Naive thymus-derived CD8-positive, alpha-beta T cell (primary cell): Measurements from ENCODE around the gene CPNE2. TPM values are rescaled to one million over a fixed set of nuclear protein-coding genes. Genes with fewer than 3 reads are reported as not detected.

Source experiments
- ATAC-seq, 2 donors: fragments of 150-1000 bp; cut with Tn5 transposase in 1 of 2; sonication (Bioruptor Pico), chemical (Tn5 transposase) in 1 of 2; 1 replicate in 1 of 2; 2 replicates in 1 of 2; pipeline ENCODE4 v1.10.0; 2021; ENCODE audit warnings: mild to moderate bottlenecking in 2 of 2, moderate library complexity in 2 of 2
- POLR2A ChIA-PET: fragments of 350-600 bp; sonication (Branson Sonifier 250); formaldehyde crosslinking; loops from one replicate; lab custom pipeline; 2021; ENCODE audit warnings: antibody characterized with exemption; lab: Charles Lee
- DNase-seq, 10 donors: peaks; one replicate each; pipeline versions ENCODE4 v3.0.0 to v3.0.0-alpha.2; 2020 to 2022
- H3K27ac Mint-ChIP-seq, 10 donors: one replicate each; pipeline ENCODE4 v1.8.0; 2020 to 2022; ENCODE audit warnings: mild to moderate bottlenecking in 10 of 10, mixed read lengths in 10 of 10, moderate library complexity in 4 of 10, inconsistent platforms in 1 of 10
- H3K27me3 Mint-ChIP-seq, 5 donors: one replicate each; pipeline ENCODE4 v1.8.0; 2021 to 2022; ENCODE audit warnings: mixed read lengths in 5 of 5
- H3K36me3 Mint-ChIP-seq, 3 donors: one replicate each; pipeline ENCODE4 v1.8.0; 2020 to 2022; ENCODE audit warnings: mixed read lengths in 3 of 3, mild to moderate bottlenecking in 2 of 3, inconsistent platforms in 1 of 3
- H3K4me1 Mint-ChIP-seq, 4 donors: one replicate each; pipeline ENCODE4 v1.8.0; 2021 to 2022; ENCODE audit warnings: mixed read lengths in 4 of 4
- H3K4me3 Mint-ChIP-seq, 10 donors: one replicate each; pipeline ENCODE4 v1.8.0; 2020 to 2022; ENCODE audit warnings: mild to moderate bottlenecking in 10 of 10, mixed read lengths in 10 of 10, moderate library complexity in 6 of 10, inconsistent platforms in 1 of 10
- H3K9me3 Mint-ChIP-seq, 9 donors: one replicate each; pipeline ENCODE4 v1.8.0; 2020 to 2022; ENCODE audit warnings: mixed read lengths in 9 of 9, mild to moderate bottlenecking in 3 of 9, inconsistent platforms in 1 of 9, moderate library complexity in 1 of 9
- polyA plus RNA-seq, 3 donors: library from polyadenylated mRNA; unstranded; fragments of 300-500 nt; fragmentation: Illumina TruSeq; gene quantifications; one replicate each; pipeline ENCODE4 v1.2.3, GENCODE V29; 2021
- total RNA-seq, 8 experiments: library from RNA in 2 of 8; stranded (reverse) in 2 of 8; gene quantifications; one replicate each; pipeline ENCODE4 v1.2.3 and lab custom pipeline; 2021 to 2026

Gene CPNE2
- total and polyA plus RNA-seq, 5 experiments from 2014 or later: 9.6 to 60.4 (median 26.8) TPM

DNA sequence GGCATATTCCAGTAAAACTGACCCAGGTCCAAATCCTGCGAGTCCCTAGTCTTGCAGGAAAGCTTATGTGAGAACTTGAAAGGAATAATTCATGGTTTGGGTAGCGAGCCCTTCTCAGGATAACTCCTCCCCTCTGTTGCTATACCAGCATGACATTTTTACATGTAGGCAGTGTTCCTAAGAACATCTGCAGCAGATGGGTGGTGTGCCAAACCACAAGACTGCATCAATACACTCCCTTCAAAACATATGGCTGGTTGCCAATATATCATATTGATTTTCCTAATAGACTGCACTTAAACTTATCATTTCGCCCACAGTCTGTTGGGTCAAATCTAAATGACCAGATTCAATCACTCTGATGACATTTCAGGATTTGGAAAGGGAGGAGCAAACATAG is 73.6 kb downstream of the CPNE2 start:
- POLR2A ChIA-PET: no interaction called here
- no peak overlapping the region for H3K27ac Mint-ChIP-seq
- H3K4me1 Mint-ChIP-seq: peaks cover 3 to 22% (median 11%) of the 10 kb centered on the region in 4 donors
- ATAC-seq: no peak
- peaks cover 5 to 79% (median 23%) of the 10 kb centered on the region in 3 donors for H3K36me3 Mint-ChIP-seq
- no peak overlapping the region for H3K4me3 Mint-ChIP-seq
- H3K27me3 Mint-ChIP-seq: no peaks in the 10 kb centered on the region
- DNase-seq: no peak
- H3K9me3 Mint-ChIP-seq: no peaks in the 10 kb centered on the region

DNA sequence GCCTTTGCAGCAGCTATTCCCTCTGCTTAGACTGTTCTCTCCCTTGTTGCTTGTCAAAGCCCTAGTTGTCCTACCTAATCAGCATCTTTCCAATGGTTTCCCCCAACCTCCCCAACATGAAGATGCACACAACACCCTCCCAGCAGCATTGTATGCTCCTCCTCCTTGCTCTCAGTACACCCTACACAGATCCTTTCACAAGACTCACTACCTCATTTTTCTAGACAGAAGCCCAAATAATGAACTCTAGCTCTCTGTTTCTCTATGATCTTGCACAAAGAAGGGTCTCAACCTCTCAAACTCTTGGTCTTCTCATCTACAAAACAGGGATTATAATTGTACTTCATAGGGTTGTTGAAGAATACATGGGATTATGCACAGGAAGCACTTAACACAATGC is 74.1 kb downstream of the CPNE2 start:
- no peaks in the 10 kb centered on the region for H3K27me3 Mint-ChIP-seq
- no peak for ATAC-seq
- peaks cover 5 to 80% (median 28%) of the 10 kb centered on the region in 3 donors for H3K36me3 Mint-ChIP-seq
- POLR2A ChIA-PET: interaction anchor here (0.6 kb wide), 1 partner anchor 164 kb away, joined by 5 read pairs; no protein-coding TSS in a partner anchor
- no peak overlapping the region for H3K4me3 Mint-ChIP-seq
- peaks cover 6 to 22% (median 11%) of the 10 kb centered on the region in 4 donors for H3K4me1 Mint-ChIP-seq
- peak overlapping the region in 1 of 10 donors; percentile 52 for H3K27ac Mint-ChIP-seq
- no peaks in the 10 kb centered on the region for H3K9me3 Mint-ChIP-seq
- no peak for DNase-seq

DNA sequence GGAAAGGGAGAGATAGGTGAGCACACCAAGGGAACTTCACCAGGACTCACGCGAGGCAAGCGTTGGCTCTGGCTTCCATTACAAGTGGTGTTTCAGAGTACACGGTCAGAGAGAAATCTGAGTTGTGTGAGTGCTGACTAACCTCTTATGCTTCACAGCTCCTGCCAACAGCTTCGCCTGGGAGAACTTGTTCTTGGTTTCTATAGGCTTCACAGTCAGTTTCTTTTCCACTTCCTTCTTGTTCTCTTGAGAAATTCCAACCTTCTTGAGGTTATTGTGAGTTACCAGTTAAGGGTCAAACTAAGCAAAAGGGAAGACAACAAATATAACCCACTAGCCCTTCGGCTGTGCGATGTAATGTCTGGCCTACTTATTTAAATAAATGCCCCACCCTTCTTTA is 74.6 kb downstream of the CPNE2 start:
- H3K27ac Mint-ChIP-seq: no peak overlapping the region
- H3K9me3 Mint-ChIP-seq: no peaks in the 10 kb centered on the region
- H3K27me3 Mint-ChIP-seq: no peaks in the 10 kb centered on the region
- H3K4me3 Mint-ChIP-seq: no peak overlapping the region
- POLR2A ChIA-PET: interaction anchor here (0.6 kb wide), 1 partner anchor 164 kb away, joined by 5 read pairs; no protein-coding TSS in a partner anchor
- no peak for ATAC-seq
- peaks cover 5 to 81% (median 28%) of the 10 kb centered on the region in 3 donors for H3K36me3 Mint-ChIP-seq
- DNase-seq: no peak
- H3K4me1 Mint-ChIP-seq: peaks cover 8 to 22% (median 11%) of the 10 kb centered on the region in 4 donors

DNA sequence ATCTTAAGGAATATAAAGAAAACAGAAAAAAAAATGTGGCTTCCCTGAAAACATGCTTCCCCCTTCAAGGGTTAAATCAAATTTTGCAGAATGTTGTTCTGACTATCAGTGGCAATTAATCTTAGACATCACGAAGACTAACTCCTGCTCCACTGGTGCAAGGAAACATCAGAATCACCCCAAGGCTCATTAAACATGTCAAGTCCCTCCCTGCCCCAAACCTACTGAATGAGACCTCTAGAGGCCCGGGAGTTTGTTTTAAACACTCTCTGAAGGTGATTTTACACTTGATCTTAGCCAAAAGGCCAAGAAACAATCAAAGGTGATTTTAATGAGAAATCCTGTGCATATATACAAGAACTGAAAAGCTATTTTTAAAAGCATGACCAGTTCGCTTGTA is 75.2 kb downstream of the CPNE2 start:
- Mint-ChIP-seq H3K4me1 (peaks cover 8 to 22% (median 11%) of the 10 kb centered on the region in 4 donors), H3K27me3 (no peaks in the 10 kb centered on the region), H3K27ac (peak overlapping the region in 3 of 10 donors; percentile 4 to 13 (median 5)), H3K9me3 (no peaks in the 10 kb centered on the region), H3K4me3 (no peak overlapping the region), H3K36me3 (peaks cover 5 to 81% (median 28%) of the 10 kb centered on the region in 3 donors)
- no peak for ATAC-seq
- POLR2A ChIA-PET: no interaction called here
- DNase-seq: no peak

DNA sequence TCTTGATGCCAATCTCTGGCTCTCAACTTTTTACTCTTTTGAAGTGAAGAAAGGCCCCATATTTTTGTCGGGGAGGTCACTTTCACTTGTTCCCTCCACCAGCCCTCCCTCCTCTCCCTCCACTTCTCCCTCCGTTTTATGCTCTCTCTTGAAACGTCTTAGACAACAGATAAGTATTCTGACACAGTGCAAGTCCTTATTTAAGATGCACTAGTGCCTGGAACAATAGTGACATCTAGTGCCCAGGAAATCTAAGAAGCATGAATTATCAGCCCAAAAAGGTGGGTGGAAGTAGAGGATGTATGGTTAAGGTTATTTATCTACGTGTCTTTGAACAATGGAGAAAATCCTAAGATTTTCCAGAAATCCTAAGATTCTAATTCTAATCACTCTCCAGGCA is 75.6 kb downstream of the CPNE2 start:
- POLR2A ChIA-PET: interaction anchor here (0.6 to 1.2 kb wide), 2 partner anchors 84 to 90 kb away, joined by 3 to 4 read pairs; no protein-coding TSS in a partner anchor
- peak in 6 of 10 donors; percentile 33 to 74 (median 58) for DNase-seq
- Mint-ChIP-seq H3K4me1 (peaks cover 8 to 22% (median 11%) of the 10 kb centered on the region in 4 donors), H3K9me3 (no peaks in the 10 kb centered on the region), H3K27me3 (no peaks in the 10 kb centered on the region), H3K4me3 (no peak overlapping the region), H3K36me3 (peaks cover 5 to 81% (median 28%) of the 10 kb centered on the region in 3 donors), H3K27ac (peak overlapping the region in 2 of 10 donors; percentile 5 to 13)
- peak; percentile 97 for ATAC-seq

DNA sequence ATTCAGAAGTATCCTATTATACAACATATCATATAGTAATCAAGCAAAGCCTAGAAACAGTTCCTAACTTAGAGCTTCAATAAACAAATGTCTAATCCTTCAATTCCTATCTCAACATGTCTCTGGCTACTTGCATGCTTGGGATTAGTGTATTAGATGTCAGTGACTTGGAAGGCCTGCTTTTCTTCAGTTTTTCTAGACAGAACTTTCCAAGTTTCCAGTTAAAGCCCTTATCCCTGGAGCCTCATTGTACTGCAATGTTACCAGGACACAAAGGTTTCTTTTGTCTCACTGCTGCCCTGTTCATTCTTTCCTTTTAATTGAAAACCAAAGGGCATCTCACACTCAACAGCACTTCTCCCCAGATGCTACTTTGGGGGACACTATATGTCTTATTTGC is 76.9 kb downstream of the CPNE2 start:
- POLR2A ChIA-PET: interaction anchor here (0.7 to 1.2 kb wide), 4 partner anchors 17 to 85 kb away, joined by 3 to 6 read pairs (median 4); partner anchors contain the start of genes PSME3IP1 and RSPRY1
- peaks cover 2 to 78% (median 21%) of the 10 kb centered on the region in 3 donors for H3K36me3 Mint-ChIP-seq
- no peak overlapping the region for H3K27ac Mint-ChIP-seq
- no peaks in the 10 kb centered on the region for H3K9me3 Mint-ChIP-seq
- ATAC-seq (no peak), DNase-seq (no peak)
- no peak overlapping the region for H3K4me3 Mint-ChIP-seq
- H3K27me3 Mint-ChIP-seq: no peaks in the 10 kb centered on the region
- H3K4me1 Mint-ChIP-seq: peaks cover 8 to 21% (median 12%) of the 10 kb centered on the region in 4 donors

DNA sequence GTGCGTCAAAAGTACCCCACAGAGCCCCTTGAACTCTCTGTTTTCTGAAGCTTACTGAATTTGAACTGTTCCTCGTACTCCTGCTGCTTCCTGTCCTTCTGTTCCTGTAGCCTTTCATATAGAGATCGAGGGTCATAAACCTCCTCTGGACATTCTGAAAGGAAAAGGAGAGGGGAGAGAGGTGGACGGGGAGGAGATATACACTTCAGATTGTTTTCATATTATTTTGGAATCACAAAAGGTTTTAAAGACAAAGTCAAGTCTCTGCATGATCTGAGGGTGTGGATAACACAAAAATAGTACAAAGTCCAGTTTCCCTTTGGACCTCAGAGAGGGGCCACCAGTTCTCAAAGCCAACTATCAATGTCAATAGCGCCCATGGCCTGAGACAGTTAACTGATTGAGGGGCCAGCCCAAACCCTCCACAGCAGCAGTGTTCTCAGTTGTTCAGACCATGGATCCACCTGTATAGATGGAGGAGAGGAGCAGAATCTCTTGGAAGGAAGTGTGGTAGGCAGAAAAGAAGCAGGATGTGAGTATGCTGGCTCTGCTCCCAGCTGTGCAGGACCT is 80.4 kb downstream of the CPNE2 start:
- no peaks in the 10 kb centered on the region for H3K27me3 Mint-ChIP-seq
- H3K27ac Mint-ChIP-seq: no peak overlapping the region
- H3K9me3 Mint-ChIP-seq: no peaks in the 10 kb centered on the region
- no peak for ATAC-seq
- POLR2A ChIA-PET: interaction anchor here (1.3 to 2.2 kb wide), 2 partner anchors 13 to 206 kb away, joined by 3 to 4 read pairs; partner anchors contain the start of genes PSME3IP1 and RSPRY1
- no peak overlapping the region for H3K4me3 Mint-ChIP-seq
- peaks cover 4 to 12% (median 8%) of the 10 kb centered on the region in 4 donors for H3K4me1 Mint-ChIP-seq
- H3K36me3 Mint-ChIP-seq: peaks cover 0 to 65% (median 12%) of the 10 kb centered on the region in 3 donors
- no peak for DNase-seq

DNA sequence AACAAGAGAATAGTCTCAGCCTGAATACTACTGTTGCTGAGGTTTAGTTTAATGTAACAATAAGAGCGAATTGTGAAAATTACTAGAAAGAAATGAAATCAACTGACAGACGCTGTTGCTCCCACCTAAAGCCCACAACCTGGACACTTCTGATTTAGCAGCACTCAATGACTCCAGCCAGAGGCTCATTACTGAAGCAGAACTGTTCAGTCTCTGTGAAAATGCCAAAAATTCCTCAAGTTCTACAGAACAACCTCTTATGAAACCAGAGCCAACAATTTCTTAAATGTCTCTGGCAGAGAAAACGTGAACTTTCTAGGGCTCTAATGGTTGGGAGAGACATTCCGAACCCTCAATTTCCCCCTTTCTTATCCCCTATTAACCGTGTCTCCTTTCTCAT is 83.5 kb downstream of the CPNE2 start:
- Mint-ChIP-seq H3K27ac (no peak overlapping the region), H3K36me3 (peaks cover 0 to 44% (median 10%) of the 10 kb centered on the region in 3 donors), H3K4me1 (peaks cover 4 to 13% (median 10%) of the 10 kb centered on the region in 4 donors), H3K27me3 (no peaks in the 10 kb centered on the region), H3K9me3 (no peaks in the 10 kb centered on the region), H3K4me3 (no peak overlapping the region)
- no peak for ATAC-seq
- POLR2A ChIA-PET: interaction anchor here (1.3 kb wide), 1 partner anchor 10 kb away, joined by 4 read pairs; the partner anchor contains the start of genes PSME3IP1 and RSPRY1
- DNase-seq: no peak

DNA sequence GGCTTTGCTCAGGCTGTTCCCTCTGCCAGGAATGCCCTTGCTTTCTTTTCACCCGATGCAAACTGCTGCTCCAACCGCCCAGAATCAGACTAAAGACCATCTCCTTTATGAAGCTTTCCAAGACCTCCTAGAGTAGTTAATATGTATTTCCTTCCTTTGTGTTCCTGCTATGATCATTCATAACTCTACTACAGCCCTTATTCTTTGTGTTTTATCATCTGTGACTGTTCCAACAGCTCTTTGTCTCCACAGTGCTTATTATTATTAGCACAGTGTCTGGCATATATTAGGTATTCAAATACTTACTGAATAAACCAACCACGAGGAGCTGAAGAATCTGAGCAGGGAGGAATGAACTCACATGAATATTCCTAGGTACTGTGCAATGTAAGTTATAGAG is 85.8 kb downstream of the CPNE2 start:
- Mint-ChIP-seq H3K4me1 (peaks cover 13 to 25% (median 17%) of the 10 kb centered on the region in 4 donors), H3K27me3 (no peaks in the 10 kb centered on the region), H3K4me3 (no peak overlapping the region), H3K9me3 (no peaks in the 10 kb centered on the region), H3K36me3 (peaks cover 0 to 21% (median 5%) of the 10 kb centered on the region in 3 donors), H3K27ac (peak overlapping the region in 3 of 10 donors; percentile 4 to 69 (median 45))
- DNase-seq (no peak), ATAC-seq (no peak)
- POLR2A ChIA-PET: interaction anchor here (0.6 kb wide), 1 partner anchor 244 kb away, joined by 3 read pairs; no protein-coding TSS in a partner anchor

DNA sequence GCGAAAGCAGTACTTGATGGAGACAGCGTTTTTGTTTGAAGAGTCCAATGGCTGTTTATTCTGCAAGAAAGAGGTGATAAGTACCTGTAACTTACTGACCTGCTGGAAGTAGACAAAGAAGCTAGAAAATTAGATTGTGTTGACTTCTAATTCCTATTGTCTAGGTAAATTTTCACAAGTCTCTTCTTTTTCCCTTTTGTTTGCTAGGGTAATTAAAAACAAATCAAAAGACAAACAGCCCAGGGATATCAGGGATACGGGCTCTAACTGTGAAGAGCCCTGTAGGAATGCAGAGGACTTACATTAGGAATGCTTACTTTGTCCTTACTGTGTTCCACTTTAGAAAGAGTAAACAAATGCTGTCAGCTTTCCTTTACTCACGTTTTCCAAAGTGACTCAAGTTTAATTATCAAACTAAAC is 86.4 kb downstream of the CPNE2 start:
- H3K36me3 Mint-ChIP-seq: peaks cover 0 to 15% (median 5%) of the 10 kb centered on the region in 3 donors
- ATAC-seq (no peak), DNase-seq (no peak)
- H3K27me3 Mint-ChIP-seq: no peaks in the 10 kb centered on the region
- no peaks in the 10 kb centered on the region for H3K9me3 Mint-ChIP-seq
- no peak overlapping the region for H3K27ac Mint-ChIP-seq
- H3K4me3 Mint-ChIP-seq: no peak overlapping the region
- peaks cover 14 to 27% (median 19%) of the 10 kb centered on the region in 4 donors for H3K4me1 Mint-ChIP-seq
- POLR2A ChIA-PET: interaction anchor here (0.6 kb wide), 1 partner anchor 245 kb away, joined by 3 read pairs; no protein-coding TSS in a partner anchor

DNA sequence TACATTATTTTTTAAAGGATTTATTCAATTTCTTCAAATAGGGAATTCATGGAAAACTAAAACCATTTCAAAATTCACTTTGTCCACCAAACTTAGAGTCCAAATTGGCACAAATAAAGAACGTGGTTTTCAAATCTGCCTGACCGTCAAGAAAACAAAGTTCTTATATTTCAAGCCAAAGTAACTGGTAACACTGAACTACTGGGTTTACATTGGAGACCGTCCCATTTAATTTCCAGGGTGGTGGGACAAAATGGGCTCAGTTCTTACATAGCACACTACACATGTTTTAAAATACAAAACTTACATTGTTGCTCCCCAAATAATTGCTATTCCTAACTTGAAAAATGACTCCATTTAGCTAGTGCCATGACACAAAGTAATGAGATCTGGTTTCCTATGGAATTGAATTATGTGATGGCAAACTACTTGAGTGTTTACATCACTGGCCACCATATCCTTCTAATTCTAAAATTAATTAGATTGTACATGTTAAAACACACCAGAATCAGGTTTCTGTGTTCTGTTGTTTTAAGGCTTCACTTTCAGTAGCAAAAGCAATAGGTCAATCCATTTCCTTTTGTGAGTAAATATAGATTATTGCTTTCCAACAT is 86.9 kb downstream of the CPNE2 start:
- Mint-ChIP-seq H3K27me3 (no peaks in the 10 kb centered on the region), H3K27ac (no peak overlapping the region), H3K4me3 (no peak overlapping the region), H3K36me3 (peaks cover 0 to 13% (median 5%) of the 10 kb centered on the region in 3 donors), H3K4me1 (peaks cover 17 to 32% (median 24%) of the 10 kb centered on the region in 4 donors), H3K9me3 (no peaks in the 10 kb centered on the region)
- ATAC-seq (no peak), DNase-seq (no peak)
- POLR2A ChIA-PET: no interaction called here

DNA sequence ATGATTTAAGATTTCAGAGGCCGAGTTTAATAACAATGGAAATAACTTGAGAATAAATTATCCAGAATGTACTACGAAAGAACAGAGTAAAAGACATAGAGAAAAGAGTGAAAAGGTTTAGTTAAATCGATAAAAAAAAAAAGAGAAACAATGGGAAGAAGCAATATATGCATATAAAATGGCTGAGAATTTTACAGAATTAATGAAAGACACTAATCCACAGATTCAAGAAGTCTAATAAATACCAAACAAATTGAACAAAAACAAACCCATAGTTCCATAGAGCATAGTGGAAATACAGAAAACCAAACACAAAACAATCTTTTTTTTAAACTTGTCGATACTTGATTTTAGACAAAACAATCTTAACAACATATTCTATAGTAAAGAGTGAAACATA is 91.7 kb downstream of the CPNE2 start:
- peaks cover 29 to 63% (median 57%) of the 10 kb centered on the region in 4 donors for H3K4me1 Mint-ChIP-seq
- no peak for ATAC-seq
- peak overlapping the region; percentile 50 to 100 (median 97) for H3K4me3 Mint-ChIP-seq
- peak overlapping the region in 5 of 10 donors; percentile 15 to 97 (median 46) for H3K27ac Mint-ChIP-seq
- H3K9me3 Mint-ChIP-seq: peaks cover 0 to 2% (median 0%) of the 10 kb centered on the region in 9 donors
- H3K36me3 Mint-ChIP-seq: peaks cover 0 to 5% (median 0%) of the 10 kb centered on the region in 3 donors
- no peaks in the 10 kb centered on the region for H3K27me3 Mint-ChIP-seq
- POLR2A ChIA-PET: no interaction called here
- DNase-seq: no peak
